Right lobe of liver (tissue), 4 donors: ENCODE measurements around the gene CTNND2.

ENCODE experiments used
- POLR2A ChIP-seq: fragments of 450-650 bp; IDR thresholded peaks from one replicate; pipeline ENCODE4 v1.6.1; 2017; ENCODE audit warnings: antibody characterized with exemption, mild to moderate bottlenecking
- TF ChIP-seq, protein P1 (sequence below), 4 donors: fragments of 200-600 bp in 3 of 4; fragments of 450-650 bp in 1 of 4; IDR thresholded peaks; one replicate each; pipeline versions ENCODE4 v1.5.1 to v1.8.0; 2016 to 2022; ENCODE audit warnings: antibody characterized with exemption in 4 of 4, mild to moderate bottlenecking in 2 of 4
- donor health status: DM: no; HTN: no; CAD: no.
- donor health status: DM: no; HTN: no; CAD: no.
- donor health status: DM: no; HTN: yes; CAD: no.

DNA sequence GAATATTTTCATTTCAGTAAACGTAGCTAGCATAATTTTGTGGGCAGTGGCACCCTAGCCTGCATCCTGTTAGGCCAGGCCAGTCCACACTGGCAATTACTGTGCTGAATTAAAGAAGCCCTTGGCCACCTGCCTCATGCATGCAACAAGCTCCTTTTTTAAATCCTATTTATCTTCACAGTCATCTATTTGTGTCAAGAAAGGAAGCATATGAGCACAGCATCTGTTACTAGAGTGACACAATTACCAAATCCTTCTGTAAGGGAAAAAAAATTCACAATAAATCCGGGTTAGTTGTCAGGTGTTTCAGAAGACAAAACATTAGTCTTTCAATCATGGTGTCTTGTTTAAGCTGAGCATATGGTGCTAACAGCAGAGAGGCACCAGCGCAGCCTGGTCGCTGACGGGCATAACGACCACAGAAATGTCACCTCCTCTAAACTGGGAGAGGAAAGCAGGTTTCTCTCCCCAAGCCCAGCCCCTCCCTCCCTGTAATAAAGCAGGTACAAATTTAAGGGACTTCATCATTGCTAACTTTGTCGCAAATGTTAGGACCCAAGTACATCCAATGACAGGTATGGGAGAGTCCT, 520.6 kb downstream of the CTNND2 start:
- TF ChIP-seq, protein P1, sequence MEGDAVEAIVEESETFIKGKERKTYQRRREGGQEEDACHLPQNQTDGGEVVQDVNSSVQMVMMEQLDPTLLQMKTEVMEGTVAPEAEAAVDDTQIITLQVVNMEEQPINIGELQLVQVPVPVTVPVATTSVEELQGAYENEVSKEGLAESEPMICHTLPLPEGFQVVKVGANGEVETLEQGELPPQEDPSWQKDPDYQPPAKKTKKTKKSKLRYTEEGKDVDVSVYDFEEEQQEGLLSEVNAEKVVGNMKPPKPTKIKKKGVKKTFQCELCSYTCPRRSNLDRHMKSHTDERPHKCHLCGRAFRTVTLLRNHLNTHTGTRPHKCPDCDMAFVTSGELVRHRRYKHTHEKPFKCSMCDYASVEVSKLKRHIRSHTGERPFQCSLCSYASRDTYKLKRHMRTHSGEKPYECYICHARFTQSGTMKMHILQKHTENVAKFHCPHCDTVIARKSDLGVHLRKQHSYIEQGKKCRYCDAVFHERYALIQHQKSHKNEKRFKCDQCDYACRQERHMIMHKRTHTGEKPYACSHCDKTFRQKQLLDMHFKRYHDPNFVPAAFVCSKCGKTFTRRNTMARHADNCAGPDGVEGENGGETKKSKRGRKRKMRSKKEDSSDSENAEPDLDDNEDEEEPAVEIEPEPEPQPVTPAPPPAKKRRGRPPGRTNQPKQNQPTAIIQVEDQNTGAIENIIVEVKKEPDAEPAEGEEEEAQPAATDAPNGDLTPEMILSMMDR (IDR thresholded peaks at IDR 0.05) = no peak
- TF ChIP-seq POLR2A = no peak
